GM20000 (cell line): Measurements from ENCODE around the gene CHDH.

Source experiments
- DNase-seq: peaks from one replicate; pipeline ENCODE4 v3.0.0; 2012; ENCODE audit warnings: low spot score
- TF ChIP-seq, protein P1 (sequence below): IDR thresholded peaks from 2 replicates; pipeline ENCODE4 v1.5.1; 2012; ENCODE audit warnings: mild to moderate bottlenecking, control low read depth; ENCODE audit errors: extremely low read depth, missing control alignments

Gene CHDH

GRCh38 chr3:53806182-53807116 lies 39.8 kb downstream of the CHDH start:
- DNase-seq, result no peak
- TF ChIP-seq, protein P1, sequence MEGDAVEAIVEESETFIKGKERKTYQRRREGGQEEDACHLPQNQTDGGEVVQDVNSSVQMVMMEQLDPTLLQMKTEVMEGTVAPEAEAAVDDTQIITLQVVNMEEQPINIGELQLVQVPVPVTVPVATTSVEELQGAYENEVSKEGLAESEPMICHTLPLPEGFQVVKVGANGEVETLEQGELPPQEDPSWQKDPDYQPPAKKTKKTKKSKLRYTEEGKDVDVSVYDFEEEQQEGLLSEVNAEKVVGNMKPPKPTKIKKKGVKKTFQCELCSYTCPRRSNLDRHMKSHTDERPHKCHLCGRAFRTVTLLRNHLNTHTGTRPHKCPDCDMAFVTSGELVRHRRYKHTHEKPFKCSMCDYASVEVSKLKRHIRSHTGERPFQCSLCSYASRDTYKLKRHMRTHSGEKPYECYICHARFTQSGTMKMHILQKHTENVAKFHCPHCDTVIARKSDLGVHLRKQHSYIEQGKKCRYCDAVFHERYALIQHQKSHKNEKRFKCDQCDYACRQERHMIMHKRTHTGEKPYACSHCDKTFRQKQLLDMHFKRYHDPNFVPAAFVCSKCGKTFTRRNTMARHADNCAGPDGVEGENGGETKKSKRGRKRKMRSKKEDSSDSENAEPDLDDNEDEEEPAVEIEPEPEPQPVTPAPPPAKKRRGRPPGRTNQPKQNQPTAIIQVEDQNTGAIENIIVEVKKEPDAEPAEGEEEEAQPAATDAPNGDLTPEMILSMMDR, result no peak

GRCh38 chr3:53805463-53806159 lies 40.6 kb downstream of the CHDH start:
- TF ChIP-seq, protein P1, result no peak
- DNase-seq, result no peak

GRCh38 chr3:53804697-53805462 lies 41.3 kb downstream of the CHDH start:
- DNase-seq, result no peak
- TF ChIP-seq, protein P1, result no peak

- TF ChIP-seq, protein P1, result no peak
- DNase-seq, result no peak
Observed at GRCh38 chr3:53803816-53804695, 42.2 kb downstream of the CHDH start.

- DNase-seq, result no peak
- TF ChIP-seq, protein P1, result no peak
Observed at GRCh38 chr3:53803124-53803815, 42.9 kb downstream of the CHDH start.

DNA sequence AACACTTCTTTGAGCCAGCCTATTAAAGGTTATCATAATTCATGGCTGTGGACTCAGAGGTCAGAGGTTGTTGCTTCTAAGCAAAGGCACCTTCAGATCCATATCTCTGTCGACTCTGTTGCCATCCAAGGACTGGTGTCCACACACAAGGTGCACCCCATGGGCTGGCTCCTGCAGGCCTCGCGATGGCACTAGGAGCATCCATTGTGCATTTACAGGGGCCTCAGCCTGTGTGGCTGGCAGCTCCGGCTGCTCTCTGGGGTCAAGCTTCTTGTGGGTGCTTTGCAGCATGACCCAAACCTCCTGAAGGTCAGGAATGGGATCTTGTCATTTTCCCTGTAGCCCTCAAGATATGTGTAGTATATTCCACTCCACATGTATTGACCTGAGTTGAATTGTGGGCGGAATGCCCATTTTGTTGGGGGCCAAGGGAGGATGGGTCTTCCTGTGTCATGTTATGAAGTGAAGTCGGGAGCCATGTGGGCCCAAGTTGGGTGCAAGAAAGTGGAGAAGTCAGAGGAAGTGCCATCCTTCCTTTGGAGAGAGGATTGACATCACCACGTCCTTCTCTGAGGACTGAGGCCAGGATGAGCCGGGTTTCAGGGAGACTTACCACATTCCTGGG lies 43.9 kb downstream of the CHDH start:
- TF ChIP-seq, protein P1, result no peak
- no peak for DNase-seq
